GM21381 (cell line): ENCODE measurements around the gene IL17REL.

Experiments
- ATAC-seq: cut with Tn5 transposase; IDR thresholded peaks from one replicate; pipeline ENCODE4 v1.9.1; 2021; ENCODE audit warnings: mild to moderate bottlenecking, moderate library complexity; ENCODE audit not compliant: unreplicated experiment

The IL17REL gene

DNA sequence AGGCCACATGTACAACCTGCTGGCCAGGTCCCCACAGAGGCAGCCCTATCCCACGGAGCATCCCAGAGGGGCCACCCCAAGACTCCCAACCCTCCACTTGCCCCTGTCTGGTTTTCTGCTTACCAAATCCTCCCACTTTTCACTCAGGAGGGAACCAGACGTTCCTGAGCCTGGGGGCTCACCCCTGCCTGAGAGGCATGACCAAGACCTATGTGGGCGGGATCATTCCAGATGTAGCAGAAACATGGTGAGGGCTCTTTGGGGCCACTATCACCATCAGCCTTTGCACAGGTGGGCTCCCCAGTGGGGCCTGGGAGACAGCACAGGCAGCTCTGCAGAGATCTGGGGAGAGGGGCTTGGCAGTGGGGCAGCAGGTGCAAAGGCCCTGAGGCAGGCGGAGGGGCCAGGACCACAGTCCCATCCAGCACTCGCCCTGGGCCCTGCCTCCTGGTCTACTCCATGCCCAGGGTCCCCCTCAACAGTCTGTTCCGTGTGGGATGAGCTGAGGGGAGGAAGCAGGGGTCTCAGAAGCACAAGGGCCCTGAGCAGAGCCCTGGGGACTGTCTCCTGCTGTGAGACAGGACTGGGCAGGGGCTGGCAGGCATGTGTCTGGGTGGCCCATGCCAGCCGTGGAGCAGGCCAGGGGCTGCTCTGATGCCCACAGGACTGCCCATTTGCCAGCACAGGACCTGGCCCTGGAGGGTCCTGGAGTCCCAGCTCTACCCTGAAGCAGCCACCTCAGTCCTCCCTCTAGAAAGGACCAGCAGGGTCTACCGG is 42.6 kb downstream of the IL17REL start:
- peak; percentile 1 for ATAC-seq

DNA sequence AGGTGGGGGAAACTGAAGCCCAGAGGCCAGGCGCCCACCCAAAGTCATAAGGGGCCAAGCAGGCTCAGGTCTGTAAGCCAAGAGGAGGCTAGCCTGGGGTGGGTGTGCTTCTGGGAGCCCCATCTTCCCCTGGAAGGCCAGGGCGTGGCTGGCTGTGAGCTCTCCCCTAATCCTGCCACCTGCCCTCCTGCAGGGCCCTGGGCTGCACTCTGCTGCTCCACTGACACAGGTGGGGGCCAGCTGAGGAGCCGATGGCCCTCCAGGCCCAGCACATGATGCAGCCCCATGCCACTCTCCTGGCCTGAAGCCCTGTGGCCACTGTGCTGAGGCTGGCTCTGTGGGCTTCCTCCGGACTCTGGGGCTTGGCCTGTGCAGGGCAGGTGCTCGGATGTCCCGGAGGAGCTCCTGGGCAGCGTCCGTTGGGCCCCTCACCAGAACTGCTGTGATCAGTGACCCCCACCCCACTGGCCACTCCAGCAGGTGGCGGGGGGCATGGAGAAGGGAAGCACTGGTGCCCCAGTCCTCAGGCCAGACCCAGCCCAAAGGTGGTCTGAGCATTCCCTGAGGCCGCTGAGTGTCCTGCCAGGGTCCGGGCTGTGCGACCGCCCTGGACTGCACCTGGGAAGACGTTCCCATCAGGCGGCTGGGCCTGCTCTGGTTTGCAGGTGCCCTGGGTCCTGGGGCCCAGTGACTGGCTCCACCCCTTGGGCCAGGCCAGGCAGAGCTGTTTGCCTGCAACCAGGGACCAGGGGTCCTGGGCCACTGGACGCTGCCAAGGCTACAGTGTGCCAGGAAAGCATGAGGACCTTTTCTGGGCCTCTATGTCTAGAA is 43.5 kb downstream of the IL17REL start:
- ATAC-seq = no peak

DNA sequence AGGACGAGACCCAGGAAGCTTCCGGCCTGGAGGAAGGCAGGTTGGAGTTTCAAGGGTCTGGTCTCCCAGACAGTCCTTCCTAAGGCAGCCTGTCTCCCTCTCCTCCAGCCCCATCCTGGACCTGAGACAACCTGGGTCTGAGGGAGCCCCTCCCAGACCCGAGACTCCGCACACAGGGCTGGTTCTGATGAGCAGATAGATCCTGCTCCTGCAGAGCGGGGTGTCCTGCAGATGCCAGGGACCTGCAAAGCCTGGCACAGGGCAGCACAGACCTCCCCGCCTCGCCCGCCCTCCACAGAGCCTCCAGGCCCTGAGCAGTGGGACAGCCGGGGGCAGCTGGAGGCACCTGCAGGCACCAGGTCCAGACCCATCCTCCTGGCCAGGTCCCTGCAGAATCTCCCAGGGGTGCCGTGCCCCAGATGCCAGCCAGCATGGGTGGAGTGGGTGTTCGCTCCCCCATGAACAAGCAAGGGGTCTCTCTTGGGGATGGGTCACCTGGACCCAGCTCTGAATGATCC is 44.2 kb downstream of the IL17REL start:
- no peak for ATAC-seq

- no peak for ATAC-seq
Observed at GRCh38 chr22:49967706-49968208, 44.8 kb downstream of the IL17REL start.

- ATAC-seq = no peak
Observed at GRCh38 chr22:49966774-49967705, 45.5 kb downstream of the IL17REL start.

DNA sequence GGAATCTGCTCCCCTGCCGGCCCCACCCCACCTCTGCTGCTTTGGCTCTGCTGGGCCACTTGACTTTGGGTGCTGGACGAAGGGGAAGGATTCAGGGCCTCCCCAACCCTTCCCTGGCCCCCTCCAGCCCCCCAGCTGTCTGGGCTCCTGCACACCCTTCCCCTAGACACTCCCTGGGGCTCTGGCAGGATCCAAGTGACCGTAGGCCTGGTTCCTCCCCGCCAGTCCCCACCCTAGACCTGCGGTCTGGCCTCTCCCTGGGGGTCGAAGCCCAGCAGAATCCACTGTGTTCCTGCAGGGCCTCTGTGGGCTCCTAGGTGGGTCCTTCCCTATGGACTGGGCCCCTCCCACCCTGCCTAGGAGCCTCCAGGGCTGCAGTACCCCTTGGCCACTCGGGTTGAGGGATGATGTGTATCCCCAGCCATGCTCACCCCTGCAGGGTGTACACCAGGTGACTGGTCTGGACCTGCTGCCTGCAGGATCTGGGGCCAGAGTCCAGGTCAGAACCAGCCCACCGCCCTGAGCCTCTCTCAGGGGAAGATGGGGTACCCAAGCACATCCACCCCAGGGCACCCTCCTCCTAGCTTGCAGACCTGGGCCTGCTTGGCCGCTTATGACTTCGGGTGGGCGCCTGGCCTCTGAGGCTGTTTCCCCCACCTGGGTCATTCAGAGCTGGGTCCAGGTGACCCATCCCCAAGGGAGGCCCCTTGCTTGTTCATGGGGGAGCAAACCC is 46.4 kb downstream of the IL17REL start:
- ATAC-seq = no peak

- no peak for ATAC-seq
Observed at GRCh38 chr22:49965091-49966040, 47.2 kb downstream of the IL17REL start.

- ATAC-seq = no peak
Observed at GRCh38 chr22:49964136-49965090, 48.2 kb downstream of the IL17REL start.

- no peak for ATAC-seq
Observed at GRCh38 chr22:49963647-49964026, 48.9 kb downstream of the IL17REL start.

GRCh38 chr22:49962751-49963646 is 49.6 kb downstream of the IL17REL start:
- no peak for ATAC-seq

- no peak for ATAC-seq
Observed at GRCh38 chr22:49962012-49962750, 50.4 kb downstream of the IL17REL start.

GRCh38 chr22:49961601-49962011 is 51.0 kb downstream of the IL17REL start:
- ATAC-seq = no peak

DNA sequence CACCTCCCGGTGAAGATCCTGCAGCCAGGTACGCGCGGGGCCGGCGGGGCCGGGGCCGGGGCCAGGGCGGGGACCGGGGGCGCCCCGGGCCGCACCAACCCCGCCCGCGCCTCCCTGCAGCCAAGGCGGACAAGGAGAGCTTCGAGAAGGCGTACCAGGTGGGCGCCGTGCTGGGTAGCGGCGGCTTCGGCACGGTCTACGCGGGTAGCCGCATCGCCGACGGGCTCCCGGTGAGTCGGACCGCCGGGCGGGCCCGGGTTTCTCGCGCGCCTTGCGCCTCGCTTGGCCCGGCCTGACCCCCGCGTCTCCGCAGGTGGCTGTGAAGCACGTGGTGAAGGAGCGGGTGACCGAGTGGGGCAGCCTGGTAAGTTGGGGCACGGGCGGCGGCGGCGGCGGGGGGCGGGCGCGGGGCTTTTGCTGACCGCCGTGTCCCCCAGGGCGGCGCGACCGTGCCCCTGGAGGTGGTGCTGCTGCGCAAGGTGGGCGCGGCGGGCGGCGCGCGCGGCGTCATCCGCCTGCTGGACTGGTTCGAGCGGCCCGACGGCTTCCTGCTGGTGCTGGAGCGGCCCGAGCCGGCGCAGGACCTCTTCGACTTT is 51.5 kb downstream of the IL17REL start:
- ATAC-seq = no peak

DNA sequence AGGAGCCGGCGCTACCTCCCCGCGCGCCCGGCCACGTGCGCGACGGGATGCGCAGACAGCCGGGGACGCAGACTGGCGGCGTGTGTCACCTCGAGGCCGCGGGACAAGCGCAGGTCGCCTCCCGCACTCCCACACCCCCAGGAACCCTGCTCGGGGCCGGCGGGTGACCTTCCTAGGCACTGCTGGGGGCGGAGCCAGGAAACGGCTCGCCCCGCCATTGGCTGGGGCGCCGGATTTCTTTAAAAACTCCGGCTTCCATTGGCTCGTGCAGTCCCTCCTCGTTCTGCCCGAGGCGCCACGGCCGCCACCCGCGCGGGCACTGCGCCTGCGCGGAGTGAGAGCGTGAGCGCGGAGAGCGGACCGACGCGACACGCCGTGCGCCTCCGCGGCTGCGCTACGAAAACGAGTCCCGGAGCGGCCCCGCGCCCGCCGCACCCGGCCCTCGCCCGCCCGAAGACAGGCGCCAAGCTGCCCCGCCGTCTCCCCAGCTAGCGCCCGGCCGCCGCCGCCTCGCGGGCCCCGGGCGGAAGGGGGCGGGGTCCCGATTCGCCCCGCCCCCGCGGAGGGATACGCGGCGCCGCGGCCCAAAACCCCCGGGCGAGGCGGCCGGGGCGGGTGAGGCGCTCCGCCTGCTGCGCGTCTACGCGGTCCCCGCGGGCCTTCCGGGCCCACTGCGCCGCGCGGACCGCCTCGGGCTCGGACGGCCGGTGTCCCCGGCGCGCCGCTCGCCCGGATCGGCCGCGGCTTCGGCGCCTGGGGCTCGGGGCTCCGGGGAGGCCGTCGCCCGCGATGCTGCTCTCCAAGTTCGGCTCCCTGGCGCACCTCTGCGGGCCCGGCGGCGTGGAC is 52.2 kb downstream of the IL17REL start, which contains the start of gene PIM3:
Gene PIM3, plus strand, starts transcription at position 614 of the 846 bp plus-strand sequence. Its CDS starts 176 bp downstream, at position 790.
- ATAC-seq = peak; percentile 63

DNA sequence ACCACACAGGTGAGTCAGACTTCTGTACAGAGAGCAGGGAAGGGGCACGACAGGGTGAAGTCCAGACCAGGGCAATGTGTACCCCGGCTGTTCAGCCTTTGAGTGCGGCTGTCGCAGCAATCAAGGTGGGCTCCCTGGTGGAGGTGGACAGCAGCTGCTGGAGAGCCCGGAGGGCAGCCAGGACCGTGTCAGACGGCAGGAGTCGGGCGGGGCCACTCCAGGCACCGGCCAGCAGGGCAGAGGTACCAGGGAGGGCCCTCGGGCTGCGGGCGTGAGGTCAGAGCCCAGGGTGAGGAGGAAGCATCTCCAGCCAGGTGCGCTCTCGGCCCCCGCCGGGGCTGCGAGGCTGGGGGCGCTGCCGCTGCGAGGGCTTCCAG is 52.8 kb downstream of the IL17REL start:
- peak; percentile 10 for ATAC-seq
